HG02678 (cell line): ENCODE data around the gene MRPS31.
A peak's percentile ranks its signal among the peaks of the same experiment; 100 is the strongest.
"Not testable (repeated sequence)": the region's sequence is repeated elsewhere in the genome, so short reads cannot be mapped to it uniquely, and the experiment has no call there.

Experiments used
- ATAC-seq: cut with Tn5 transposase; IDR thresholded peaks from one replicate; pipeline ENCODE4 v1.9.1; 2021; ENCODE audit warnings: mild to moderate bottlenecking, moderate library complexity; ENCODE audit not compliant: unreplicated experiment

Gene MRPS31

DNA sequence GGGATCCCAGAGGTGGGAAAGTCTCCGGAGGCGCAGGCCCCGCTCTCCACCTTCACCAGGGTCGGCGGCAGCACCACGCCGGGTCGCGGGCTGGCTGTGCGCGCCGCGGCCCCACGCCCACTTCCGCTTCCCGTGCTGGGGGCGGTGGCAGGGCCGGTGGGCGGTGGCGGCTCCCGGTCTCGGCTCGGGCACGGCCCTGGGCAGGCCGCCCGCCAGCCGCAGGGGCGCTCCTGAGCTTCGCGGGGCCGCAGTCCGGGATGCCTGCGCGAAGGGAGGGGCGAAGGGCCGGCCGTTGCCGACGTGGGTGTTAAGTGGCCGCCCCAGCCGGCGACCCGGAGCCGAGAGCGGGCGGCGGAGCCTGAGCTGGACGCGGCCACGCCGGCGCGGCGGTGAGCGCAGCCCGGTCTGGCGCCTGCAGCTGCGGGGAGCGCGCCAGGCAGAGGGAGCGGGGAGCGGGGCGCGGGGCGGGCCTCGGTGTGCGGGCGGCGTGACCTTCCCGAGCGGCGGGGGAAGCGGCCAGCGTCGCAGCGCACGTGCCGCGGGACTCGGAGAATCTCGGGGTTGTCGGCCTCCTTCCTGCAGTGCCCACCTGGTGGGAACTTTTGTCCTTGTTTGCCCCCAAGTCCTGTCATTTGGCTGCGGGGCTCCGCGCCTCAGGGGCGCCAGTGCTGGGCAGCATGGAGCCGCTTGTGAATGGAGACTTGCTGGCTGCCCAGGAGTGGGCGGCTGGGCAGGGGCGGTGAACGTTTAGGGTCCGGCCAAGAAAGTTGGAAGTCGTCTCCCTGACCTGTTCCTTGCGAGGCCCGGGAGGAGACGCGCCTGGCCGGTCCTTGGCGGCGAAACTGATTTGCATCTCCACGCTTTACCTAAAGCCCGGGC lies 18.5 kb upstream of the MRPS31 start, which contains the start of gene SLC25A15:
TSS of gene SLC25A15 (plus strand) at position 337 of the 879 bp plus-strand sequence. CDS start 3,616 bp downstream, outside the sequence.
- peak; percentile 89 for ATAC-seq

DNA sequence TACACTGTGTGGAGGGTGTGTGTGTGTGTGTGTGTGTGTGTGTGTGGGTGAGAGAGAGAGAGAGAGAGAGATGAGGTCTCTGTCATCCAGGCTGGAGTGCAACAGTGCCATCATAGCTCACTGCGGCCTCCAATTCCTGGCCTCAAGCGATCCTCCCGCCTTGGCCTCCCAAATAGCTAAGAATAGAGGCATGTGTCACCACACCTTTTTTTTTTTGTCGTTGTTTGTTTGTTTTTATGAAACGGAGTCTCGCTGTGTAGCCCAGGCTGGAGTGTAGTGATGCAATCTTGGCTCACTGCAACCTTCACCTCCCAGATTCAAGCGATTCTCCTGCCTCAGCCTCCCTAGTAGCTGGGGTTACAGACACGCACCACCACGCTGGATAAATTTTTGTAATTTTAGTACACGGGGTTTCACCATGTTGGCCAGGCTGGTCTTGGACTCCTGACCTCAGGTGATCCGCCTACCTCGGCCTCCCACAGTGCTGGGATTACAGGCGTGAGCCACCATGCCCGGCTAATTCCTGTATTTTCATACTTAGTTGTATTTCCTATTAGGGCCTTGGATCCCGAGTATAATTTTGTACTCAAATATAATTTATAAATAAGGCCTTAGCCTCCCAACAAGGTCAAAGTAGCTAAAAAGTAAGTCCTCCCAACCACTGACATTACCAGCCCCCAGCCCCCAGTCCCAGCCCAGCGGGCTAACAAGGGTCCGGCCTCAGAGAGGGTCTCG lies 17.7 kb upstream of the MRPS31 start:
- not testable (repeated sequence) for ATAC-seq

DNA sequence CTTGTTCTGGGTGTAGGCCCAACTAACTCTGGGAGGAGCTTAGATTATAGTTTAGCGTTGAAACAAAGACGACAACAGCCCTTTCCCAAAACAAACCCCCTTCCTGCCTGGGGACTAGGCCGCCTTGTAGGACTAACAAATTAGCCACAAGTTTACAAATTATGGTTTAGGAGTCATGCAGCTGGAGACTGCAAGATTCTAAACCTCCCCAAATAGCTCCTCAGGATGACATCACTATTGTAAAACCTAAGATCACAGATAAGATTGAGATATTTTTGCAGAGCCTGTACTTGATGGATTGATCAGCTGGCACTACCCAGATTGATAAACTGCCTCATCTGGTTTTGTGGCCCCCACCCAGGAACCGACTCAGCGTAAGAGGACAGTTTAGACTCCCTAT lies 16.1 kb upstream of the MRPS31 start:
- no peak for ATAC-seq

DNA sequence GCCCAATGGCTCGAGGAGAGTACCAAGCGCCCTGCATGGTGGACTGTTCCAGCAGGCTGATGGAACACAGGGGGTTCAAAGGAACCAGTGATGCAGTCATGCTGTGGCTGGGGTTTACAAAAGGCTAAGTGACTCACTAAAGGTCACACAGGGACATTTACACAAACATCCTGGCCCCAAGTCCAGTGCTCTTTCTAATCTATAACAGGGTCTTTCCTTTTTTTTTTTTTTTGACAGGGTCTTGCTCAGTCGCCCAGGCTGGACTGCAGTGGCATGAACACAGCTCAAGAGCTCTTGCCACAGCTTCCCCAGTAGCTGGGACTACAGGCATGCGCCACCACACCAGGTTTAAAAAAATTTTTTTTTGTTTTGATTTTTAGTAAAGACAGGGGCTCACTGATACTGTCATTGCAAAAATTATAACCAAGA lies 15.6 kb upstream of the MRPS31 start:
- ATAC-seq, result no peak

DNA sequence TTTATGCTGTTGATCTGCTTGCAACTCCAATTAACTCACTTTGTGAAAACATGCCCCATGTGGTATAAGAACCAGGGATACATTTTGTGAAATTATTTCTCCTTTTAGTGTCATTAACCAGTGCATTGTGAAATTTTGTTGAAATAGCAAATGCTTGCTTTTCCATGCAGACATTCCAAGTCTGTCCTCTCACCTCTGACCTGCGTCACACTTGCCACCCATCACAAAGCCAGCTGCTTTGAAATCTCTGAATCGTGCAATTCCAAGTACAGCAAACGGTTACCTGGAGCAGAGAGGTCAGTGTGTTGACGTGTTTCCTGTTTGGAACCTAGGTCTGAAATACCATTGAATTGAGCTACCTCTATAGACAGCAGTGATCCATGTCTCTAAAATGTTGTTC lies 13.6 kb upstream of the MRPS31 start:
- no peak for ATAC-seq

DNA sequence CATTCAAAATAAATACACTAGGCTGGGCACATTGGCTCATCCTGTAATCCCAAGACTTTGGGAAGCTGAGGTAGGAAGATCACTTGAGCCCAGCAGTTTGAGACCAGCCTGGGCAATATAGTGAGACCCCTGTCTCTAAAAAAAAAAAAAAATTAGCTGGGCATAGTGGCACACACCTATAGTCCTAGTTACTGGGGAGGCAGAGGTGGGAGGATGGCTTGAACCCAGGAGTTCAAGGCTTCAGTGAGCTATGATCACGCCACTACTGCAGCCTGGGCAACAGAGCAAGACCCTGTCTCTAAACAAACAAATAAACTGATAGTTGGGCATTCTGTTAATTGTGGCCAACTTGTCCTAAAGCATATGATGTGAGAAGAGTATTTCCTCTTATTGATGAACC lies 12.0 kb upstream of the MRPS31 start:
- ATAC-seq, result not testable (repeated sequence)

DNA sequence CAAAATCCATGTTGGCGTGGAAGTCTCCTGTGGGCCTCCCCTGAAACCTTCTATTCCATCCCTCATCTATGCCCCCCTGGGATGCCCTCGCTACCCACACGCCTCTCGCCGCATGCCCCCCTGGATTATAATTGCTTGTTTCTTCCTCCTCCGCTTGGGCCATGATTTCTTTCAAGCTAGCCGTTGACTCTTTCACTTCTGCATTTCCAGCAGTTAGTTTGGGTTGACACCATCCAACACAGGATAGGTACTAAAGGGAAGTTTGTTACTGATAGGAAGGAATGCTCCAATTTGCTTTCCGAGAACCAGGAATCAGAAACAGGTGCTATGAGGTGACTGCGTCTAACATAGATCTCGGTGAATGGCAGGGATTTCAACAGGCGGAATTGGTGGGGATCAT lies 10.7 kb upstream of the MRPS31 start:
- no peak for ATAC-seq

DNA sequence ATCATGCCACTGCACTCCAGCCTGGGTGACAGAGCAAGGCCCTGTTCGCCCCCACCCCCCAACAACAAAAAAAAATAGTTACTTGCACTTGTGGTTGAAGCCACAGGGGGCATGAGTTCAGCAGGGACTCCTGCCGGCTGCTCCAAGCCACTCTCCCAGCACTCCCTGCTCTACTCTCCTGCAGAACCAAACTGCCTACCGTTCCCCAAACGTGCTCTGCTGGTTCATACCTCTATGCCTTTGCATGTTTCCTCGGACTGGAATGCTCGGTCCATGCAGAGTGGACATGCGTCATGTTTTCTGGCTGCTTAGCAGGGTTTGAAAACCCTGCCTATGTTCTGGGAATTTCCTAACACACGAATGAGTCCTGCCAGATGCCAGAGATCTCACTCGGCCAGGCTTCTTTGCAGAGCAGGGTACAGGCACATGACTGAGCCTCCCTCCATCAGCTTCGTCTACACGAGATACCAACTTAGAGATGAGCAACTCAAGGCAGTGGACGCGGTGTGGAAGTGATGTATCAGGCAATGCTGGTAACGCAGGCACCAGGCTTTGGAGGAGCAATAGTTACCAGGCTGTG lies 9.9 kb upstream of the MRPS31 start:
- ATAC-seq, result no peak

DNA sequence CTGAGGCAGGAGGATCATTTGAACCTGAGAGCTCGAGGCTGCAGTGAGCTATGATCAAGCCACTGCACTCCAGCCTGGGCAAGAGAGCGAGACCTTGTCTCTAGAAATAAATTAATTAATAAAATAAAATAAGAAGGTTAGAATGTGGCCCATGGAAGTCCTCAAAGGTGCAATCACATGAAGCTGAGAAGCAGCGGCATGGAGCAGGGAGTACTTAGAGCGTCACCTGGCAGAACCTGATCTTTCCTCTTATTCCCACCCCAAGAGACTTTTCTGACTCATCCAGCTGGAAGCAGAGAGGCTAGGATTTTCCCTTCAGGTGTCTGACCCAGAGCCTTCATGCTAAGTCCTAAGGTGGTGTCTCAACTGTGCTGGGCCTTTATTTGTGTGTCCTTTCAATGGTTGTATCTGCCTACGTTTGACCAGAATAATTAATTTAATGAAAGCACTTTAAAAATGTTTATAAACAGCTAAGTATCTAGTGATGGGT lies 8.9 kb upstream of the MRPS31 start:
- no peak for ATAC-seq

DNA sequence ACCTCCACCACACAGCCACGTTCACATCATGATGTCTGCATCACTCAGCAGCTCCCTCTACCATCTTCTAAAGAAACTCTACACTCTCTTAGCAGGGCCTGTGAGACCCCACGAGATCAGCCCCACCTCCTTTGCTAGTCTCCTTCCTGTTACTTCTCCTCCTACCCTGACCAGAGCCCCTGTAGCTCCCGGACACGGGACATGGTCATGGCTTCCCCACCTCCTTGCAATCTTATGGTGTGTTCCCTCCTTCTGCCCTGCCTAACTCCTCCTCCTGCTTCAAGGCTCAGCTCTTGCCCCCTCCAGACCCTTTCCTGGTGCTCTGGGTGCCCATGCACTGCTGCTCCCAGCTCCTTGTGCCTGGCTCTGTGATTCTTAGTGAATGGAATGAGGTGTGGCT lies 8.1 kb upstream of the MRPS31 start:
- no peak for ATAC-seq

DNA sequence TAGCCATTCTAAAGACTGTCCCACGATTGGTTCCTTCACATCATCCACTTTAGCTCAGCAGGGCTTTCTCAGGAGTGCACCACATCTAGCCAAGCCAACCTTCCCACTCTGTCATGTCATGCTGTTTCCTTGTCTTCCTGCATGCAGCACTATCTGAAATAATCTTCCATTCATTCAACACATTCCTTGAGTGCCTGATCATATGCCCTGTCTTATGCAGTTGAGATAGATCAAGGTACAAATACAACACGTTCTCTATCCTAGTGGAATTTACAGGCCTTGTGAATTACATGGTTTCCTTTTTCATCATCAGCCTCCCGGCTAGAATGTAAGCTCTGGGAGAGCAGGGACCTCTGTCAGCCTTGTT lies 6.8 kb upstream of the MRPS31 start:
- peak; percentile 8 for ATAC-seq

DNA sequence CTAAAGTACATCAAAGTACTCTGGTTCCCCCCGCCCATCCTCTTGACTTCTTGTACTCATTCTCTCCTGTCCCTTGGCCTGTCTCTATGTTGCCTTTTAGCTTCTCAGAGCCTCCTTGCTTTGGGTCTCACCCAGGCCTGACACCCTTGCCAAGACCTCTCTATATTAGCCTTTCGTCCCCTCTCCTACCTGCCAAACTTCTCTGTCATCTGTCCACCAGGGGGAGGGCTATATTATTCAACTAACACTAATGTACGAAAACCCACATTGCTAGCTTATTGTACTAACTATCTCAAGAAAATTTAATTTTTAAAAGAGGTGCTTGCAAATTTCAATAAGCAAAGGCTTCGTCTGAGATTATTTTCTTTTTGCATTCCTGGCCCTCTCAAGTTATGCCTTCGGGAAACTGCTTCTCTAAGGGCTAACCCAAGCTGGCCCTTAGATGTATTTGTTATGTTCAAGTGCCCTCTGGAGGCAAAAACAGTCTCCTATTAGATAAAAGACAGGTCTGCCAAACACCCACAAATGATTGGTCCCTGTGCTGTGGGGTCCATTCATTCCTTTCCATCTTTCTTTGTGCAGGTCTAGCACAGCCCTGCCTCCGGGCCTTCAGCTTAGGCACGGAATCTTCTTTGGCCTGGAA lies 6.3 kb upstream of the MRPS31 start:
- ATAC-seq, result peak; percentile 88

DNA sequence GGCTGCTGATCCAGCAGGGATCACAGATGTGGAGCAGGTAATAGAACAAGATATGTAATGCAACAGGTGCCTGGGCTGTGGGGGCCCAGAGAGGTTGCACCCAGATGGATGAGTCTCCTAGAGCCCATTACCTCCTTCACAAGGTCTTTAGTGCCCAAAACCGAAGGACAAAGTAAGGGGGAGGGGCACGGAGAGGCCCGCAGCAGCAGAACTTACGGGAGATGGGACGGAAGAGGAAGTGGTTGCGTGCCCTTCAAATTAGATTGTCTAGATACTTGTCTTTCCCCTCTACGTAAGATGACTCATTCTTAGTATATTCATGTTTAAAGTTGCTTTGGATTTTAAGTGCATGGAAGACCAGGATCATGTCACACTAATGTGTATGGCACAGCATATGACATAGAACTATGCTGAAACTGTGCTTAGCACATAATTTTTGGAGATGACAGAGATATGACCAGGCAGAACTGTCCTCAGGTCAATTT lies 5.7 kb upstream of the MRPS31 start:
- peak; percentile 43 for ATAC-seq

DNA sequence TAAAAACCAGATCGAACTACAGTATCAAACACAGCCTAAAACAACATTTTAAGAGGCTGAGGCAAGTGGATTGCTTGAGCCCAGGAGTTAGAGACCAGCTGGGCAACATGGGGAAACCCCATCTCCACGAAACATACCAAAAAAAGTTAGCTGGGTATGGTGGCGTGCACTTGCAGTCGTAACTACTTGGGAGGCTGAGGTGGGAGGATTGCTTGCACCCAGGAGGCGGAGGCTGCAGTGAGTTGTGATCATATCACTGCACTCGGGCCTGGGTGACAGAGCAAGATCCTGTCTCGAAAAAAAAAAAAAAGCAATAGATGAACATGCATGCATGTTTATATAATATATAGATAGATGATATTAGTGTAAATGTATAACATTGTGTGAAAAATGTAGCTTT lies 5.2 kb upstream of the MRPS31 start:
- ATAC-seq, result no peak

DNA sequence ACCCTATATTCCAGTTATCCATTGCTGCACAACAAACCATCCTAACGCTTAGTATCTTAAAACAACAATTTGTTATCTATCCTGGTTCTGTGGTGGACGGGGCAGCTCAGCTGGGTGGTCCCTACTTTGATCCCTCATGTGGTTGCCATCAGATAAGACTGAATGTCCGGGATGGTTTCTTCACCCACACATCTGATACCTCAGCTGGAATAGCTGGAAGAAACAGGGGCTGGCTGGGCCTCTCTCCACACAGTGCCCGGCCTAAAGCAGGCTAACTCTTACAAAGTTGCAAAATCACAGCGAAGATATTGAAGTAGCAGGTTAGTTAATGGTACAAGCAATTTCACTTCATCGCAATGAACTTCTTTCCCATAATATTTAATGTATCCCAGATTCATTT lies 3.7 kb upstream of the MRPS31 start:
- no peak for ATAC-seq

DNA sequence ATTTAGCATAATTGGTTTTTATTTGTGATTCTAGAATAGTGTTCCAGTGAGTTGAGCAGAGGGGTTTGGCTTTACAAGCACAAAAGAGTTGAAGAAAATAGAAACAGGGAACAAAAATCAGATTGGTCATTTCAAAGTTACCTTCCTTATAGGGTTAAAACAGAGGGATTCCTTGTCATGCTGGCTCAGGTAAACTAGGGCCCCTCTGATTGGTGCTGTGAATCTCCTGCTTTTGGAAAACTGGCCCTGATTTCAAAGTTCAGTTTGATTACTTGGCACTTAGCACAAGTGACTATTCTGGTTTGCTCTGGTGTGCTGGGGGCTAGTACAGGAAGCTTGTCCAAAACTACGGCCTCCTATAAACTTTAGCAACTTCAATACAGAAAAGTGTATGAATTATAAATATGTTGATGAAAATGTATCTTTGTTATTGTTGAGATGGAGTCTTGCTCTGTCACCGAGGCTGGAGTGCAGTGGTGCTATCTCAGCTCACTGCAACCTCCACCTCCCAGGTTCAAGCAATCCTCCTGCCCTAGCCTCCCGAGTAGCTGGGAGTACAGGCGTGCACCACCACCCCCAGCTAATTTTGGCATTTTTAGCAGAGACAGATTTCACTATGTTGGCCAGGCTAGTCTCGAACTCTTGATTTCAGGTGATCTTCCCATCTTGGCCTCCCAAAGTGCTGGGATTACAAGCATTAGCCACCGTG lies 1.9 kb upstream of the MRPS31 start:
- no peak for ATAC-seq

DNA sequence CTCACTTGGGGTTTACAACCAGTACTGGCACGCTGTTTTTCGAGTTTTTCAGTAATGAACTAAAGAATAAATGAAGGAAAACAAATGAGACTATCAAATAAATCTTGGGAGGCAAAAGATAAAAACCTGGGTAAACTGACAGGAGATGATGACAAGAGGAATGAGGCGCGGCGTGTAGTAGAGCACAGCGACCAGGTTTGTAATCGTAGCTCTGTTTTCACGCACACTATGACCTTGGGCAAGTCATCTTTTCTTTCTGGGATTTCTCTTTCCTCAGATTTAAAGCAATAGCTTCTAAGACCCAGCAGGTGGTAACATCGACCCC lies 419 bp downstream of the MRPS31 start:
- ATAC-seq, result no peak

DNA sequence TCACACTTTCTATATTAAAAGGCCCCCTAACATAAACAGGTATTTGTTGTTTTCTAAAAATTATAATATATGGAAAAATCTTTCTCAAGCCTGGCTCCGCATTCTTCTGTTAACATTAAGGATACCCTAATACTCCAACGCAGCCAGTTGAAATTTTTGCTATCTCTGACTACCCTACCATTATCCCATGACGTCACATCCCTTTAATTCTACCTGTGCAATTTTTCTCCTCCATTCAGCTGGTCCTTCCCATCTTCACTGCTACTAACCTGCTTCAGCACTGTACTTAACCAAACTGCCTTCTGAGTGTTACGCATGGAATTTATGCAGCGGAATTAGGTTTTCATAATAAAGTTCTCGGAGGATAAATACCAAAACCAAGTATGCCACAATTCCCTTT lies 1.0 kb downstream of the MRPS31 start:
- no peak for ATAC-seq

DNA sequence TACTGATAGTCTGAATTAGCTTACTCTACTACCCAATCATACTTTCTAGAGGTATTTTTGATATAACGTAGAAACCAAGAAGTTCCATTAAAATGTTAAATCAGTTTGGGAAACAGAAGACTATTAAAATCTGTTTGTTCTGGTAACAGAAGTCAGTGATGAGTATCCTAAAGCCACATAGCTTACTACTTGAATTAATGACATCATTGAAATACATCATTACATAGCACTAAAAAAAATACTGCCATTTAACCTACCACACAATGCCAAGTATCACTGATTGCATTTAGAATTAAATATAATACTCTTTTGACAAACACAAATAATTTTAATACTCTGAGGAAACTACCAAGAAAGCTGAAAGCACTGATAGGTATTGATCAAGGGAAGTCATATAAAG lies 5.4 kb downstream of the MRPS31 start:
- no peak for ATAC-seq

DNA sequence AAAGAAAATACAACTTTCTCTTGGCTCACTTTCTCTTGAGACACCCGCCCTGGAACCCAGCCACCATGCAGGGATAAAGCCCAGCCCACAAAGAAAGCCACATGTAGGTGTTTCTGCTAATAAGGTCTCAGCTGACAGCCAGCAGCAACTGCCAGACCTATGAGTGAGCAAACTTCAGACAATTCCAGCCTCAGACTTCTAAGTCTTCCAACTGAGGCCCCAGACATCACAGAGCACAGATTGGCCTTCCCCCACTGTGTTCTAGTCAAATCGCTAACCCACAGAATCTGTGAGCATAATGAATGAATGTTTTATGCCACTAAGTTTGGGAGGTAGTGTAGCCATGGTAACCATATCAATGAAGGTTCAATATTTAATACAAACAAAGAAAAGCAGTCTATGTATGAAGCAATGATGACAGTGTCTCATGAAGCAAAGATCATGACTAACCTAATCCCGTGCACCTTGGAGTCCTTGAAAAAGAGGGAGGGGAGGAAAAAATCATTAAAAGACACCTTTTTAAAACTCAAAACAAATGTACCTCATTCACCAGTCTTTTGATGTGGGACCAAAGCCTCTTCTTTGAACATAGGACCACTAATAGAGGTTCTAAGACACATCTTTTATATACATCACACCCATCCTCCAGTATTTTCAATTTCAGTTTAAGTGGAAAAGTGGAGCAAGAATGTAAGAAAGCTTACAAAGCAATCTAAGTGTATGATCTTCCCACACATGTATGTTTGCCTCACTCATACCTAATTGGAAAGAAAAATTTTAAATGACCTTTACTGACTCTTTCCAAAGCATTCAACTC lies 6.2 kb downstream of the MRPS31 start:
- no peak for ATAC-seq
